ENCODE measurements around the gene YIPF2.
"Not testable (repeated sequence)": the region's sequence is repeated elsewhere in the genome, so short reads cannot be mapped to it uniquely, and the experiment has no call there.

The YIPF2 gene

GRCh38 chr19:10928563-10929401, at the start of gene YIPF2, which contains the start of gene TIMM29:
Gene YIPF2 (minus strand): TSS chr19:10928639. CDS start chr19:10928410, 229 bp downstream.
Gene TIMM29 (plus strand): TSS chr19:10928811. CDS start chr19:10928823, 12 bp downstream.
- DNase-seq (ENCODE audit: low read depth): peak; percentile 96

- no peak for DNase-seq (ENCODE audit: low read depth)
Measured at GRCh38 chr19:10977742-10978092, 49.3 kb upstream of the YIPF2 start.

- no peak for DNase-seq (ENCODE audit: low read depth)
Measured at GRCh38 chr19:10976131-10976892, 47.9 kb upstream of the YIPF2 start.

- no peak for DNase-seq (ENCODE audit: low read depth)
Measured at GRCh38 chr19:10975374-10976130, 47.1 kb upstream of the YIPF2 start.

- DNase-seq (ENCODE audit: low read depth): no peak
Measured at GRCh38 chr19:10971107-10971726, 42.8 kb upstream of the YIPF2 start.

- no peak for DNase-seq (ENCODE audit: low read depth)
Measured at GRCh38 chr19:10968527-10969135, 40.2 kb upstream of the YIPF2 start.

GRCh38 chr19:10966809-10967208, 38.4 kb upstream of the YIPF2 start:
- no peak for DNase-seq (ENCODE audit: low read depth)

GRCh38 chr19:10965398-10965797, 37.0 kb upstream of the YIPF2 start:
- no peak for DNase-seq (ENCODE audit: low read depth)

- DNase-seq (ENCODE audit: low read depth): no peak
Measured at GRCh38 chr19:10964903-10965302, 36.5 kb upstream of the YIPF2 start.

- DNase-seq (ENCODE audit: low read depth): no peak
Measured at GRCh38 chr19:10963865-10964264, 35.4 kb upstream of the YIPF2 start.

GRCh38 chr19:10962863-10963262, 34.4 kb upstream of the YIPF2 start:
- DNase-seq (ENCODE audit: low read depth): no peak

- DNase-seq (ENCODE audit: low read depth): no peak
Measured at GRCh38 chr19:10961073-10961860, 32.8 kb upstream of the YIPF2 start.

- peak; percentile 88 for DNase-seq (ENCODE audit: low read depth)
Measured at GRCh38 chr19:10960314-10961072, 32.1 kb upstream of the YIPF2 start, which contains the start of gene SMARCA4. Gene SMARCA4 (plus strand): TSS chr19:10961030. CDS start chr19:10984152, 23,122 bp downstream.

- DNase-seq (ENCODE audit: low read depth): not testable (repeated sequence)
Measured at GRCh38 chr19:10959277-10959968, 31.0 kb upstream of the YIPF2 start.

- no peak for DNase-seq (ENCODE audit: low read depth)
Measured at GRCh38 chr19:10952809-10953208, 24.4 kb upstream of the YIPF2 start.

GRCh38 chr19:10946958-10947657, 18.7 kb upstream of the YIPF2 start:
- DNase-seq (ENCODE audit: low read depth): no peak

GRCh38 chr19:10945264-10945663, 16.8 kb upstream of the YIPF2 start:
- DNase-seq (ENCODE audit: low read depth): no peak

GRCh38 chr19:10943412-10943811, 15.0 kb upstream of the YIPF2 start:
- DNase-seq (ENCODE audit: low read depth): not testable (repeated sequence)

Data from HS-5 (cell line).